NCI-H2081 treated with DMSO at 0.1 percent for 48 hours (cell line): ENCODE results near the gene OSBPL3.

Source experiments
- DNase-seq: peaks from one replicate; lab custom pipeline; 2025; lab: John Stamatoyannopoulos, UW

Gene OSBPL3

DNA sequence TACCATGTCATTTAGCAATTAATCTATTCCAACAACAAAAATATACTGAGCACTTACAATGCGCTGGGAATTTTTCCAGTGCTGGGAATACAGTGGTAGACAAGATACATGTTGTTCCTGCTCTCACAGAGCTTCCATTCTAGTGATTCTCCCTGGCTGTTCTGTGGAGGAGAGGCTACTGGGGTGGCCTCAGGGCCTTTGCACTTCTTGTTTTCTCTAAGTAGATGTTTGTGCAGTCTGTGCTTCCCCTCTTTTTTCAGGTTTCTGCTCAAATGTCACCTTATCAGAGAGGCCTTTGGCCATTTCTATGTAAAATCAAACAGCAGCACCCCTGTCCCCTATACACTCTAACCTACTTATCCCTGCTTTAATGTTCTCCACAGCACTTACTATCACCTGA lies 24.7 kb downstream of the OSBPL3 start:
- no peak for DNase-seq

DNA sequence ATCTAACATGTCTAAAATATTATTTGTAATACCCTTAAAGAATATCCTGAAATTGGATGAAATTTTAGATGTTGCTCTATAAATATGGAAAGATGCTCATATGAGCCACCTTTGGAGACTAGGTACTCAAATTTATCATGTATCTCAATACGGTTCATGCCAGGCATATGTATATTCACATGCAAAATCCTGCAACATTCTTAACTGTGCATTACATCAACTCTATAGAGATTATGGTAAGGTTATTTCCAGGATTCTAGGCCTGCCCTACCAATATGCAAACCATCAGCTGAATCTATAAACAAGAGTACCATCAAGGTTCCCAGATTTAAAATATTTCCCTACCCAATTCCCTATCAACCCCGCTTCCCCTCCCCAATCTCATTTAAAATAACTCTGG lies 27.5 kb downstream of the OSBPL3 start:
- DNase-seq = no peak

DNA sequence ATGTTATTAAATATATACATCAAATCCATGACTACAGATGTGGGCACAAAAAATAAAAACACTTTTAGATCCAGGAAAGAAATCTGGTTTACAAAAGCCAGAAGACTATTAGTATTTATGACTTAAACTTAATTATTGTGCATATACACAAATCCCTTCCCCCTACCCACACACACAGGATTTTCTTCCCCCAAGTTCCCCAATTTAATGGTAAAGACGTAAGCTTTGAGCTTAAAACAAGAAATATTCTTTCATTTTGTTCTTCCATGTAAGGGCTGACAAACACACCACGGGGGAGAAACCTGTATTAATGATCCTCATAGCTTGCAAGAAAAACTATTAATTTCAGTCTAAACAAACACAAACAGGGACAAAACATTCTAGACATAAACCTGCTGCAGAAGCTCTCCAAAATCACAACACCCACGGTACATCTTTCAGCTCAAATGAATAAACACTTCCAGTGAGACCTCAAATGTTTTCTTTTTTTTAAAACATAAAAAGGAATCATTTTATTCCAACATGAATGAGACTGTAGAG lies 28.5 kb downstream of the OSBPL3 start:
- no peak for DNase-seq

- no peak for DNase-seq
Measured at GRCh38 chr7:24949884-24950283, 30.1 kb downstream of the OSBPL3 start.

- DNase-seq = no peak
Measured at GRCh38 chr7:24948739-24949138, 31.2 kb downstream of the OSBPL3 start.

- DNase-seq = no peak
Measured at GRCh38 chr7:24946467-24946866, 33.5 kb downstream of the OSBPL3 start.

- DNase-seq = no peak
Measured at GRCh38 chr7:24945899-24946298, 34.1 kb downstream of the OSBPL3 start.

DNA sequence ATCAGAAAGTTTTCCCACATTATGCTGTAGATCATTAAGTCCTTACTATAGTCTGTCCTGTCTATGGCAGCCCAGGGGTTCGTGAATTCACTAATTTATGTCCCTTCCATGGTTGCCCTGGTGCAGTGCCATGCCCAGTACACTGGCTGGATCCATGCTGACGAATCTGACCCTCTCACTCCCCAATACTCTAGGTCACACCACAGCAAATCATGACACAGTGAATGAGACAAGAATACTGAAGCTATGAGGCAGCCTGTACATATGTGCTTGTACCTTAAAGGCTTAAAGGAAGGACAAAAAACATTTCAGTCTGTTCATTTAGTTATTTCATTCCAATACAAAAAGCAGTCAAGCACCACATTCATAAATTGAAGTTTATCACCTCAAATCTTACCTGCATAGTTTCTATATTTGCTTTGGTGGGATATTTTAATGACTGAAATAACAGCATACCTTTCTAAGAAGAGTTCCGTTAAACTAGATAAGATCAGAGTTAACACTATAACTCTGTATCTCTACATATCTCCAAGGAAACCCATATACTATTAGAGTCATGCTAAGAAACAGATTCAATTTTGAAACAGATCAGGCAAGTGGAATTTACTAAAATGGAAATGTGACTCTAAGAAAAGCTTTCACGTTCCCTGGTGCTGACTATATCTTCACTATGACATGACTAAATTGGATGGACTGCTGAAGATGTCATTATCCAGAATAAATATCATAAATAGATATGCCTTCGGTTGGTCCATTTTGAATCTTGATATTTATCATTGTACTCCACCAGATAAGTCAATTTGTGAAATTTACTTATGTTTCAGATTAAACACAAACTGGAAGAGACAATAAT lies 36.7 kb downstream of the OSBPL3 start:
- no peak for DNase-seq

DNA sequence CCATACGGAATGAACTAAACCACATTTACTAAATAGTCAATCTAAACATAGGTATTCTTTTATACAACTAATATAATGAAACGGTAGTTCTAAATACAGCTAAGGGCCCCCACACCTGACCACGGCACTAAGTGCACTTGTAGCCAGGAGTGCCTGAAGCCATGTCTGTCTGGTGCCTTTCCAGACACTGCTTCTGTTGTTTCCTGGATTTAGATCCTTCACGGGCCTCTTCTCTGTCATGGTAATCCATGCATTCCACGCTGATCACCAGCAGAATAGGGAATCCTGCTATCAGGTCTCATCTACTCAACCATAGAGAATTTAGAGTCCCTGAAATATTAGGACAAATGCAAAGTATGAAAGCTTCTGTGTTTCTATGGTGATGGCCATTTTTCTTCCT lies 37.8 kb downstream of the OSBPL3 start:
- DNase-seq = no peak

GRCh38 chr7:24939416-24939815 lies 40.6 kb downstream of the OSBPL3 start:
- DNase-seq = no peak

DNA sequence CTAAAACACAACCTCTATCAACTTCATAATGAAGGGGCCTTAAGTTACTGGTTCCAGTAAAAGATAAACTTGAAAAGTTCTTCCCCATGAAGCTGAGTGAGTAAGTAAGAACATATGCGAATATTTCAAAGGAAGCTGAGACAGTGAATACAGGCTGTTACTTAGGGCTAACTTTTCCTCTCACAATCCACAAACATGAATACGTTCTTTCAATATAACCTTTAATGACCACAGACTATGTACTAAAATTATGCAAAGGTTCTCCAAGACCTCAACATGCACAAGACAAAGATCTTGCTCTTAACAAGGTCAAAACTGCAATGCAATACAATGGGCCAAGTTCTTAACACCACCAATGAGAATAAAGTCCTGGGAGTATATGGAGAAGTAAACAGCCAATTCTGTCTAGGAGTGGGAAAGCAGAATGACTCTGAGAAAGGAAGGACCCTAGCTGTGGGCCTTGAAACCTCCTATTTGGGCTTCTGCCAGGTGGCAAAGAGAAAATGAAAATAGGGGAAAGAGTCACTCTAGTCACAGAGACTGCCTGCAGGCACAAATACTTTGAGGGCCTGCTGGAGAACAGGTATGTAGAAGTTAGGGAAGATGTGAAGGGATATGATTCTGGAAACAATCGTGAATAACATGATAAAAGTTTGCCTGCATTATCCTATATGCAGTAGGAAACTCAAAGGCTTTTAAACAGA lies 43.7 kb downstream of the OSBPL3 start:
- no peak for DNase-seq

DNA sequence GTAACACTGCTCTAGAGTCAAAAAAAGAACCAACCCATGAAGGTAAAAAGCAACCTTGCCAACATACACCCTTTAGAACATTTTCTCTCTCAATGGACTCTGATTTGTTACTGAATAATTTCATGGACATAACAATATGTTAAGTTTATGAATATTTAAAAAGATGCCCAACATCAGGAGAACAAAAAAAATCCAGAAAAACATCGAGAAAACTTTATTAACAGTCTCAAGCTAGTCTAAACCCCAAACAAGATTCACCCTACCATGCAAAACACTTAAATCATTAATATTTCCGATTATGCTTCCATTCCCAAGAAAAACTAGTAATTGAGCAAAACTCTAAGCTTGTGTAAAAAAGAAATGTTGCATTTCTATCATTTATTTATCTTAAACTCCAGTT lies 46.7 kb downstream of the OSBPL3 start:
- no peak for DNase-seq

GRCh38 chr7:24932815-24933214 lies 47.2 kb downstream of the OSBPL3 start:
- no peak for DNase-seq

GRCh38 chr7:24932389-24932788 lies 47.6 kb downstream of the OSBPL3 start:
- no peak for DNase-seq

DNA sequence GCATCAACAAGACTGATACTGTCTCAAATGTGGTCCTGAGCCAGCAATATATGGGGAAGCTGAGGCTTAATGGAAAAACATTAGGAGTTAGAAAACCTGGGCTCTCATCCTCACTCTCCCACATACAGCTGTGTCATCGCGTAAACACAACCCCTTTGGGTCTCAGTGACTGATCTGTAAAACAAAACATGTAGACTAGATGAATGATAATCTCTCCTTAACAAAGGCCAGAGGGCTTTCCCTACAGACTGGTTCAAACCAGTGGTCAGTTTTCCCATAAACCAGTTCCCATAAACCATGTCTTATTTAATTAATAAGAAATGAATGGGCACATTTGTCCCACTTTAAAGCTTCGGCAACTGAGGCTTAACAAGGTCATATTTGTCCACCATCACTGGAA lies 48.1 kb downstream of the OSBPL3 start:
- no peak for DNase-seq

GRCh38 chr7:24930856-24931255 lies 49.1 kb downstream of the OSBPL3 start:
- no peak for DNase-seq

- DNase-seq = no peak
Measured at GRCh38 chr7:24926623-24927524, 53.1 kb downstream of the OSBPL3 start.

- no peak for DNase-seq
Measured at GRCh38 chr7:24924375-24924774, 55.6 kb downstream of the OSBPL3 start.

- no peak for DNase-seq
Measured at GRCh38 chr7:24923172-24923865, 56.7 kb downstream of the OSBPL3 start.

DNA sequence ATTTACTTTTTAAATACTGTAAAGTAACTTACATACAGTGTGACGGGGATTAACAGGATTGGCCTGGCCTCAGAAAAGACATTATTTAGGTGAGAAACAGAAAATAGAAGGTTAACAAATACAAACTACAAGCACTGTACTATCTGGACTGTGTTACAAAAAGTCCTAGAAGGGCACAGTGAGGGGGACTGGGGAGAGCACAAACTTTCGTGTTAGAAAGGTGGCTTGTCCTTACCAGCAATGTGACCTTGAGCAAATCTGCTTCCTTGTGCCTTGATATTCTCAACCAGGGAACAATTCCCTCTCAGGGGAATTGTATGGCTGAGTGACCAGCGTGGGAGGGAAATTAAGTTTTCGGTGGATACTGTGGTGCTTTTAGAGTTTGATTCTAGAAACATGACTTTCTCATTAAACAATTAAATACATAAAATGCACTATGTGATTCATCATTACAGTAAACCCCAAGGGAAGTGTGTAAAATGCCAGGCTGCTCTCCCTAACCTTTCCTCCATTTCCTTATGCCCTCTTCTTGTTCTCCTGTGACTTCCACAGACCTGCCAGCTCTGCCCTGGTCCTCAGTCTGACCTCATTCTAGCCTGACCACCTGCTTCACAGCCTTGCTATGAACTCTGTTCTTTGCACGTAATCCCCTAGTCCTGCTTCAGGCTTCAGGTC lies 57.7 kb downstream of the OSBPL3 start:
- DNase-seq = no peak

GRCh38 chr7:24921362-24921679 lies 58.7 kb downstream of the OSBPL3 start:
- no peak for DNase-seq
